Measurements from ENCODE around the gene MUC4.

MUC4 gene

GRCh38 chr3:195697582-195698324, 114.0 kb downstream of the MUC4 start:
- no peak for DNase-seq

All from NCI-H526 treated with DMSO at 0.1 percent for 48 hours (cell line).